ENCODE data around the gene PPFIA4.

PPFIA4 gene

GRCh38 chr1:203099805-203100515, 73.7 kb downstream of the PPFIA4 start:
- no peak for DNase-seq (ENCODE audit: low read depth in 2 of 2)

GRCh38 chr1:203100516-203100869, 74.2 kb downstream of the PPFIA4 start:
- DNase-seq (ENCODE audit: low read depth in 2 of 2), result no peak

- DNase-seq (ENCODE audit: low read depth in 2 of 2), result no peak
Measured at GRCh38 chr1:203101813-203102634, 75.7 kb downstream of the PPFIA4 start.

GRCh38 chr1:203103216-203103615, 76.9 kb downstream of the PPFIA4 start:
- no peak for DNase-seq (ENCODE audit: low read depth in 2 of 2)

- DNase-seq (ENCODE audit: low read depth in 2 of 2), result no peak
Measured at GRCh38 chr1:203103829-203104495, 77.7 kb downstream of the PPFIA4 start.

- no peak for DNase-seq (ENCODE audit: low read depth in 2 of 2)
Measured at GRCh38 chr1:203104789-203105390, 78.6 kb downstream of the PPFIA4 start.

GRCh38 chr1:203112475-203112874, 86.2 kb downstream of the PPFIA4 start:
- DNase-seq (ENCODE audit: low read depth in 2 of 2), result no peak

- no peak for DNase-seq (ENCODE audit: low read depth in 2 of 2)
Measured at GRCh38 chr1:203113308-203113707, 87.0 kb downstream of the PPFIA4 start.

- DNase-seq (ENCODE audit: low read depth in 2 of 2), result no peak
Measured at GRCh38 chr1:203114202-203114601, 87.9 kb downstream of the PPFIA4 start.

- no peak for DNase-seq (ENCODE audit: low read depth in 2 of 2)
Measured at GRCh38 chr1:203116091-203116820, 90.0 kb downstream of the PPFIA4 start.

GRCh38 chr1:203117611-203118575, 91.6 kb downstream of the PPFIA4 start:
- DNase-seq (ENCODE audit: low read depth in 2 of 2), result no peak

- no peak for DNase-seq (ENCODE audit: low read depth in 2 of 2)
Measured at GRCh38 chr1:203120325-203121153, 94.2 kb downstream of the PPFIA4 start.

- DNase-seq (ENCODE audit: low read depth in 2 of 2), result no peak
Measured at GRCh38 chr1:203121186-203122015, 95.1 kb downstream of the PPFIA4 start.

GRCh38 chr1:203122159-203122558, 95.9 kb downstream of the PPFIA4 start:
- DNase-seq (ENCODE audit: low read depth in 2 of 2), result no peak

GRCh38 chr1:203124011-203124410, 97.7 kb downstream of the PPFIA4 start:
- no peak for DNase-seq (ENCODE audit: low read depth in 2 of 2)

- DNase-seq (ENCODE audit: low read depth in 2 of 2), result no peak
Measured at GRCh38 chr1:203124546-203125317, 98.4 kb downstream of the PPFIA4 start.

GRCh38 chr1:203126151-203126865, 100.0 kb downstream of the PPFIA4 start:
- DNase-seq (ENCODE audit: low read depth in 2 of 2), result no peak
